Loucy (cell line): ENCODE results near the gene MYO1A.

Experiments
- H2AFZ ChIP-seq: fragments of 200-600 bp; sonication (generic); 2 replicates; pipeline ENCODE4 v1.6.0; 2016; ENCODE audit warnings: antibody characterized with exemption, mild to moderate bottlenecking, low read length, moderate library complexity
- H3F3A ChIP-seq: fragments of 200-600 bp; 2 replicates; pipeline ENCODE4 v1.6.0; 2016; ENCODE audit warnings: antibody characterized with exemption, low read depth, mild to moderate bottlenecking
- H3K27me3 ChIP-seq: fragments of 200-600 bp; sonication (generic); 2 replicates; pipeline ENCODE4 v1.6.1; 2014; ENCODE audit warnings: low read length, mild to moderate bottlenecking; ENCODE audit not compliant: insufficient read depth, poor library complexity, severe bottlenecking
- H3K36me3 ChIP-seq: fragments of 200-600 bp; sonication (generic); 2 replicates; pipeline ENCODE4 v1.6.1; 2016; ENCODE audit warnings: low read length; ENCODE audit not compliant: insufficient read depth
- H3K4me1 ChIP-seq: fragments of 200-600 bp; sonication (generic); 2 replicates; pipeline ENCODE4 v1.5.1; 2014; ENCODE audit warnings: low read length, mild to moderate bottlenecking; ENCODE audit not compliant: insufficient read depth, poor library complexity, severe bottlenecking
- H3K4me2 ChIP-seq: fragments of 200-600 bp; sonication (generic); 2 replicates; pipeline ENCODE4 v1.6.0; 2014; ENCODE audit warnings: antibody characterized with exemption, low read length, low read depth, mild to moderate bottlenecking; ENCODE audit not compliant: poor library complexity, severe bottlenecking
- H3K4me3 ChIP-seq: fragments of 200-600 bp; sonication (generic); 2 replicates; pipeline ENCODE4 v1.5.1; 2014; ENCODE audit warnings: low read length, mild to moderate bottlenecking, mixed read lengths; ENCODE audit not compliant: poor library complexity, severe bottlenecking
- H3K79me2 ChIP-seq: fragments of 200-600 bp; sonication (generic); 2 replicates; pipeline ENCODE4 v1.6.1; 2014; ENCODE audit warnings: low read length; ENCODE audit not compliant: insufficient read depth
- H3K9ac ChIP-seq: fragments of 200-600 bp; sonication (generic); 2 replicates; pipeline ENCODE4 v1.6.0; 2014; ENCODE audit warnings: mild to moderate bottlenecking, low read depth, low read length, moderate library complexity; ENCODE audit not compliant: poor library complexity, severe bottlenecking
- H3K9me2 ChIP-seq: fragments of 200-600 bp; sonication (generic); replicated peaks from 2 replicates; pipeline ENCODE4 v1.6.1; 2016; ENCODE audit warnings: low read depth, low read length, mixed read lengths
- H3K9me3 ChIP-seq: fragments of 200-600 bp; sonication (generic); 2 replicates; pipeline ENCODE4 v1.6.1; 2014; ENCODE audit warnings: mild to moderate bottlenecking, antibody characterized with exemption, low read length, low read depth; ENCODE audit not compliant: insufficient read depth
- H4K20me1 ChIP-seq: fragments of 200-600 bp; sonication (generic); 2 replicates; pipeline ENCODE4 v1.6.0; 2014; ENCODE audit warnings: antibody characterized with exemption, low read length, mild to moderate bottlenecking; ENCODE audit not compliant: insufficient read depth, poor library complexity, severe bottlenecking
- EZH2phosphoT487 ChIP-seq: fragments of 200-600 bp; IDR thresholded peaks from 2 replicates; pipeline ENCODE4 v1.6.1; 2018; ENCODE audit warnings: antibody characterized with exemption, mild to moderate bottlenecking, moderate library complexity, borderline replicate concordance
- TF ChIP-seq, protein P1 (sequence below): fragments of 200-600 bp; sonication (generic); conservative IDR thresholded peaks from 2 replicates; pipeline ENCODE4 v1.5.1; 2014; ENCODE audit warnings: mild to moderate bottlenecking, antibody characterized with exemption, low read length

Gene MYO1A

DNA sequence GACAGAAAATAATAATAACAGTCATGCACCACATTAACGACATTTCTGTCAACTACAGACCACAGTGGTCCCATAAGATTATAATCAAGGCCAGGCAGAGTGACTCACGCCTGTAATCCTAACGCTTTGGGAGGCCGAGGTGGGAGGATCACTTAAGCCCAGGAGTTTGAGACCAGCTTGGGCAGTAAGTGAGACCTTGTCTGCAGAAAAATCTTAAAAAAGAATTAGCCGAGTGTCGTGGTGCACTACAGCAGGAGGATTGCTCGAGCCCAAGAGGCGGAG is 47.6 kb upstream of the MYO1A start:
- peaks cover 5% of the 10 kb centered on the region; the same call in 1 of the 2 replicates for H3K36me3 ChIP-seq
- H3K27me3 ChIP-seq, result no peaks in the 10 kb centered on the region
- TF ChIP-seq EZH2phosphoT487, result no peak
- TF ChIP-seq, protein P1, sequence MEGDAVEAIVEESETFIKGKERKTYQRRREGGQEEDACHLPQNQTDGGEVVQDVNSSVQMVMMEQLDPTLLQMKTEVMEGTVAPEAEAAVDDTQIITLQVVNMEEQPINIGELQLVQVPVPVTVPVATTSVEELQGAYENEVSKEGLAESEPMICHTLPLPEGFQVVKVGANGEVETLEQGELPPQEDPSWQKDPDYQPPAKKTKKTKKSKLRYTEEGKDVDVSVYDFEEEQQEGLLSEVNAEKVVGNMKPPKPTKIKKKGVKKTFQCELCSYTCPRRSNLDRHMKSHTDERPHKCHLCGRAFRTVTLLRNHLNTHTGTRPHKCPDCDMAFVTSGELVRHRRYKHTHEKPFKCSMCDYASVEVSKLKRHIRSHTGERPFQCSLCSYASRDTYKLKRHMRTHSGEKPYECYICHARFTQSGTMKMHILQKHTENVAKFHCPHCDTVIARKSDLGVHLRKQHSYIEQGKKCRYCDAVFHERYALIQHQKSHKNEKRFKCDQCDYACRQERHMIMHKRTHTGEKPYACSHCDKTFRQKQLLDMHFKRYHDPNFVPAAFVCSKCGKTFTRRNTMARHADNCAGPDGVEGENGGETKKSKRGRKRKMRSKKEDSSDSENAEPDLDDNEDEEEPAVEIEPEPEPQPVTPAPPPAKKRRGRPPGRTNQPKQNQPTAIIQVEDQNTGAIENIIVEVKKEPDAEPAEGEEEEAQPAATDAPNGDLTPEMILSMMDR, result no peak
- H3K4me2 ChIP-seq, result no peak overlapping the region
- no peaks in the 10 kb centered on the region for H3K79me2 ChIP-seq
- H3K9me3 ChIP-seq, result no peaks in the 10 kb centered on the region
- H4K20me1 ChIP-seq, result peaks cover 6% of the 10 kb centered on the region
- H3K4me1 ChIP-seq, result peaks cover 8% of the 10 kb centered on the region
- no peaks in the 10 kb centered on the region for H3K9me2 ChIP-seq
- H3F3A ChIP-seq, result no peaks in the 10 kb centered on the region
- no peak overlapping the region for H2AFZ ChIP-seq
- no peak overlapping the region for H3K4me3 ChIP-seq
- H3K9ac ChIP-seq, result no peak overlapping the region

DNA sequence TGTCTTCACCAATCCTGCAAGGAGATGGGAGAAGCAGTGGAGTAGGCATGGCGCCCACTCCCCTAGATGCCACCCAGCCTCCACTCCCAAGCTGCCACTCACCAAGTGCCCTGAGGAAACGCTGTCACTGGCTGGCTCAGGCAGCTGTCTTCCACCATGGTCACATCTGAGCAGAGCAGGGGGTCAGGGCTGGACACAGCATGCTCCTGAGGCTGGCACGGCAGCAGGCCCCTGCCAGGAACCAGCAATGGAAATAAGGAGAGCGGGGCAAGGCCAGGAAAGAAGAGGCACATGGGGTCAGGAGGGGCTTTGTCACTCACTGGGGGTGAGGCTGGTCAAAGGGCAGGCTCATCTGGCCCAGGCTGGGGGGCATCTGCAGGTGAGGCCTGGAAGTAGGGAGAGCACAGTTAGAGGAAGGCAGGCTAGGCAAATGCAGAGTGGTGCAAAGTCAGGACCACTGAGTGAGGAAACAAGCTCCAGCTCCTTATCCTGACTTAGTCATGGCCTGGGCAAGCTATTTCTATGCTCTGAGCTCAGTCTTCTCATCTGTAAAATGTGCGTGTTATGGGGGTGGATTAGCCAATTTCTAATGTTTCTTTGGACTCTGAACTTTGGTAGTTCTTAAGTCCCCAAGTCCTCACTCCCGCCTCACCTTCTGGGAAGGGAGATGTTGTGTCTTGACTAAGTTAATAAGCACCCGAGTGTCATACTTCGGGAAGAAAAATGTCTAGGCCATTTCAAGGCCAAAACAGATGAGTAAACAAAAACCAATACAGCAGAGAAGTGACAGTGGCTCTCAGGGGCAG is 47.0 kb upstream of the MYO1A start:
- no peak for TF ChIP-seq EZH2phosphoT487
- TF ChIP-seq, protein P1, result no peak
- H3K4me2 ChIP-seq, result no peak overlapping the region
- H4K20me1 ChIP-seq, result peaks cover 6% of the 10 kb centered on the region
- H3K9ac ChIP-seq, result peak overlapping the region; percentile 34
- no peak overlapping the region for H3K4me3 ChIP-seq
- peaks cover 5% of the 10 kb centered on the region; the same call in 1 of the 2 replicates for H3K36me3 ChIP-seq
- peaks cover 8% of the 10 kb centered on the region for H3K4me1 ChIP-seq
- no peaks in the 10 kb centered on the region for H3K27me3 ChIP-seq
- H2AFZ ChIP-seq, result no peak overlapping the region
- H3K9me3 ChIP-seq, result no peaks in the 10 kb centered on the region
- H3K9me2 ChIP-seq, result no peaks in the 10 kb centered on the region
- H3F3A ChIP-seq, result peaks cover 2% of the 10 kb centered on the region; the same call in 1 of the 2 replicates
- peaks cover 4% of the 10 kb centered on the region; the same call in 1 of the 2 replicates for H3K79me2 ChIP-seq

DNA sequence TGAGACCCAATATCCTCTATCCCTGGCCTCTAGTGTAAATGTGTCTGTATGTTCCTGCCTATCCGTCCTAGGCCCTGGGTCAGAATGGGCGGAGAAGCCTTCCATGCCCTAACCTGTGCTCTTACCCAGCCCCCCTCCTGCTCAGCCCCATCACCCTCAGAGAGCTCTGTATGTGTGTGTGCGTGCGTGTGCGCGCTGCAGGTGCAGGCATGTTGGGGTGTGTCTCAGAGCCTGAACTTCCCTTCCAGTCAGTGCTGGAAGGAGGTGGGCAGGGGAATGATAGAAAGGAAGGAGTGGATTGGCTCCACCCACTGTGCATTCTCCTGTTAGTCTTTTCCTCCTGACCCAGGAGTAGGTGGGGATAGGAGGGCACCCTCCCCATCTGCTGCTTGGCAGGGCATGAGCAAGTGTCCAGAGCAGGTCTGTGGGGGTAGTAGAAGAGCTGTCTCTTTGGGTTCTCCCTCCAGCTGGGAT is 46.2 kb upstream of the MYO1A start:
- Histone ChIP-seq H3F3A (peaks cover 3% of the 10 kb centered on the region; the same call in 1 of the 2 replicates), H4K20me1 (peaks cover 9% of the 10 kb centered on the region), H3K9ac (peak overlapping the region; percentile 34), H3K79me2 (peaks cover 7% of the 10 kb centered on the region; the same call in 1 of the 2 replicates), H3K4me2 (no peak overlapping the region), H3K27me3 (no peaks in the 10 kb centered on the region), H3K36me3 (peaks cover 5% of the 10 kb centered on the region; the same call in 1 of the 2 replicates), H3K9me2 (no peaks in the 10 kb centered on the region), H3K9me3 (no peaks in the 10 kb centered on the region), H3K4me1 (peaks cover 8% of the 10 kb centered on the region), H2AFZ (no peak overlapping the region), H3K4me3 (no peak overlapping the region)
- no peak for TF ChIP-seq EZH2phosphoT487
- TF ChIP-seq, protein P1, result no peak
